ENCODE measurements around the gene APOL3.
"Not testable (repeated sequence)": the region's sequence is repeated elsewhere in the genome, so short reads cannot be mapped to it uniquely, and the experiment has no call there.

Gene APOL3

DNA sequence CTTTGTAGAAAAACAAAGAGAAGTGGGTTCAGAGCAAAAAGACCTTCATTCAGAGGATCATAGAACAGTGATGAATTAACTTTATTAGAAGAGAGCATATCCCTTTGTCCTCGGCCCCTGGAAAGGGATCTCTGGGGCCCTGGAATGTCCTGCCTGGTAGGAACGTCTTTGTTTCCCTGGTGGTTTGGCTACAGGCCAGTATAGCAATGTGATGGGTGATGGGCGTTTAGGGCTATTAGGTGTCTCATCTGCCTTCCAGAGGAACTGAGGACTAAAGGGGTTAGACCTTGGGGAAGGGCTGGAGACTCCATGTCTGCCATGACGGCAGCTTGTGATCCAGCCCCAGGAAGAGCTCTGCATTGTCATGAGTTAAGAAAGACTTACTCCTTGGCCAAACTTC is 32.0 kb upstream of the APOL3 start:
- DNase-seq = no peak

GRCh38 chr22:36191106-36191836 is 30.7 kb upstream of the APOL3 start:
- DNase-seq = no peak

DNA sequence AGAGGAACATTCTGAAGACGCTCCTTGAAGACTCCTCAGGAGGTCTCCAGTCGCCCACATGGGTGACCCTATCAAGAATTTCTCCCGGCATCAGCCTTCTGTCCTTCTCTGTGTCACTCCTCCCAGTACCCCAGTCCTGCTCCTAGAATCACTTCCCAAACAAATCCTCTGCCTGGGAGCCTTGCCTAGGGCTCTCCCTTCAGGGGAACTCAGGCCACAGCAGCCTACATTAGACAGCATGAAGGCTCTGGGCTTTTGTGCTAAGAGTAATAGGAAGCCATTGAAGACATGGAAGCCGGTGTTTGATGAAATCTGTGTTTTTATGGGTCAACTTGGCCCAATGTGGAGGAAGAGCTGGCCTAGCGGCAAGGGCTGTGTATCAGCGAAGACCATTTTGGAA is 27.3 kb upstream of the APOL3 start:
- DNase-seq = not testable (repeated sequence)

DNA sequence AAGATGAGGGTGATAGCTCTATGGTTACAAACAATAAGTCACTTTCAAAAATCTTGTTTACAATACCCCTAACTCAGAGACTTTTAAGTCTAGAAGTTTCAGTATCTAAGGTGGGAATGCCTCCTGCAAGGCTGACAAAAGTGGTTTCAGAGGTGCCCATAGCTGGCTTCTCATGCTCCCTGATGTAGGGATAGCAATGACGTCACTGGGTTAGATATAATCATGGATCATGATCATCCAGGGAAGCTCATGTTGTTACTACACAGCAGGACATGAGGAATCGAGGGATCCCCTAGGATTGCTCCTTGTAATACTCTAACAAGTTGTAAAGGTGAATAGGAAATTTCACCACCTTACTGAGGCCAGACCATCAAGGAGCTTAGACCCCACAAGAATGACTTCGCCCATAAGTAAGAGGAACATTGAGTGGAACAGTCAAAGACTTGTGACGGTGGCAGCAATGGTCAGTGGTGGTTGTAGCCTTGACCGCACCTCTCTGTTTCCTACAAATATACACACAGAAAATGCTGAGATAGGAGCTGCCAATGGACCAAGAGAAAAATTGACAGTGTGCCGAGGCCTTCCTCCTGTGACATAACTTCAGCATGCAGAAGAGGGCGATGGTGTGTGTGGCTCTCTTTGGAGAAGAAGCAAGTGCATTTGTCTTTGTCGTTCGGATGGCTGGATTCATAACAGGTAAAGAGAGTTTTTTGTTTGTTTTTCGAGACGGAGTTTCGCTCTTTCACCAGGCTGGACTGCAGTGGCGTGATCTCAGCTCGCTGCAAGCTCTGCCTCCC is 25.5 kb upstream of the APOL3 start:
- no peak for DNase-seq

DNA sequence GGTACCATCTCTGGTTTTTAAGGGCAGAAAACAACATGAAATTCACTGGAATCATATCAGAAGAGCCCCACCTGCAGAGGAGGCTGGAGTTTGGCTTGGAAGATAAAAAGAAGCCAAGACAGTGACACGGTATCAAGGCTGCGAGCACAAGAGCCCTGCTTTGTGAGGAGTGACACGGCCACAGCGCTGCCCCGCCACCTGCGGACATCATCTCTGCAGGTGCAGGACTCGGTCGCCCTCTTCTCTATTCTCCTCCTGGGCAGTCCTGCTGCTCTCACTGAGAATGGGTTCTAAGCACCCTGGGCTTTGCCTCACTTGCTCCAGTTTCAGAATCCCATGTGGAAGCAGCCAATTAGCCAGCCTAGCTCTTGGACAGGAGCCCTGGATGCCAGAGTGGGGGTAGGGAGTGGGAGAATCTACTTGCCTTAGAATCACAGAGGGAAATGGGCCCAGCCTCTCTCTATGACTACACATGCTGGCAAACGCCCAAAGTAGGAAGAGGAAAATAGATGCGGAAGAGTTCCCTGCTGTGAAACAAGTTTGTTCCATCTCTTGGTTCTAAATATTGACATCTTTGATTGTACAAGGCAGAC is 24.0 kb upstream of the APOL3 start:
- DNase-seq = no peak

DNA sequence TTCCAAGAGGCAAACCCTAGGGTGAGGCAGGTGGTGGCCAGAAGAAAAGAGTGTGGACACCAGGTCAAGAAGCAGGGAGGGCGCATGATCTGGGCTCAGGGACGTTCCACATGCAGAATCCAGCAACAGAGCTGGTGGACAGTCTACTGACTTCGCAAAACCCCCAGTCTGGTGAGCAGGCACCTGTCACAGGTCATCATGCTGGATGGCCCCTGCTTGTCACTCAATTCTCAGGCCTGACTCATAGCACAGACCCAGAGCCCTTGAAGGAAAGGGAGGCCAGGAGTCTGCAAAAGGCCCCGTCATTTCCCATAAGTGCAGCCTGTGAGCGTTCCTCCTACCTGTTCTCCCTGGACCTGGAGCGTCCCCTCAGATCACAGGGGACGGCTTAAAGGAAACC is 22.9 kb upstream of the APOL3 start:
- no peak for DNase-seq

DNA sequence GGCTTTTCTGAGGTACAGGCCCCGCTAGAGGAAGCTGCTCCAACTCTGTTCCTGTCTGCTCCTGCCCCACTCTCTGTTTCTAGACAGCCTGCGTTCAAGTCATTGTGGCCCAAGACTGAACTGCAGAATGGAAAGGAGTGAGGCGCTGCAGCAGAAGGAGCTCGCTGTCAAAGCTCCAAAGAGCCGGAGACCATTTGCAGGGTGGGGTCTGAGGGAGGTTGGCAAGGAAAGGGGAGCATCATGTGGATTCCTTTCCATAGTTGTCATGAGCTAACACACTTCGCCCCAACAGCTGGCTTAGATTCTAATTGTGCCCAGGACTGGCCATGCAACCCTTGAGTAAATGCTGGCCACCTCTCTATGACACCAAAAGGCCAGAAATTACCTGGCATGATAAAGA is 22.3 kb upstream of the APOL3 start:
- no peak for DNase-seq

DNA sequence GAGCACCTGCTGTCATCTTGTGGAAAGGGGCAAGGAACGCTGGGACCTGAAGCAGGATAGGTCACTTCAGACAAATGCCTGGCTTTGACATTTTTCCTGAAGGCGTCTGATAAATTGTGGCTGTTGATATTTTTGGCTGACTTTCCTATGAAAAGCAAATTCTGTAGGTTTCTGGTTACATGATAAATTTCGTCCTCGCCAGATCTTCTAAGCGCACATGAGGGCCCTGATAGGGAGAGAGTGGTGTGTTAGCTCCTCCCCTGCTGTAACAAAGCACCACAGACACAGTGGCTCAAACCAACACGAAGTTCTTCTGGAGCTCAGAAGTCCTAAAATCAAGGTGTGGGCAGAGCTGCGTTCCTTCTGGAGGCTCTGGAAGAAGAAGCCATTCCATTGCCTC is 21.5 kb upstream of the APOL3 start:
- DNase-seq = no peak

- no peak for DNase-seq
Measured at GRCh38 chr22:36180928-36181327, 20.4 kb upstream of the APOL3 start.

GRCh38 chr22:36180038-36180880 is 19.7 kb upstream of the APOL3 start:
- no peak for DNase-seq

DNA sequence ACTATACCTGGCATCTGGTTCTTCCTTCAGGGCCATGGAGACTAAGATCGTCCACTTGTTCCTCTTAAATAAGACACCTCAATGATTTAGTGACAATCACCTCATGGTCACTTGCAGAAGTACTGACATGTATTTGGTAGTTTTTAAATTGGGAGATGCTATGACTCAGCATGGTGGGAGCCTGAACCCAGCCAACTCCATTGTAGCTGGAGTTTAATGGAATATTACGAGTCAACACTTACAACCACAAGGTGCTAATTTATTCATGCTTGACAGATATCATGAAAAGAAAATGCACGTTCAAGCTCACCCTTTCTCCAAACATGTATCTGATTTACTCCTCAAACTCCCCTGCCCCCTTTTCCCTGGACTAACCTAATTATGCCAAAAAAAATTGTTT is 16.6 kb upstream of the APOL3 start:
- no peak for DNase-seq

DNA sequence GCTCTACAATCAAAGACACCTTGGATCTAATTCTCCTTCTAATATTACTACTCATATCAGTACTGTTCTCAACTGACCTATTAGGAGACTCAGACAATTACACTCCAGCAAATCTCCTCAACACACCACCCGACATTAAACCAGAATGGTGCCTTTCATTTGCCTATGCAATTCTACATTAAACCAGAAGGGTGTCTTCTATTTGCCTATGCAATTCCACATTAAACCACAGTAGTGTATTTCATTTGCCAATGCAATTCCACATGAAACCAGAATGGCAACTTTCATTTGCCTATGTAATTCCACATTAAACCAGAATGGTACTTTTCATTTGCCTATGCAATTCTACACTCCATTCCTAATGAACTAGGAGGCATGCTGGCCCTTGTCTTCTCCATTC is 15.3 kb upstream of the APOL3 start:
- no peak for DNase-seq

GRCh38 chr22:36171941-36172340 is 11.4 kb upstream of the APOL3 start:
- DNase-seq = no peak

DNA sequence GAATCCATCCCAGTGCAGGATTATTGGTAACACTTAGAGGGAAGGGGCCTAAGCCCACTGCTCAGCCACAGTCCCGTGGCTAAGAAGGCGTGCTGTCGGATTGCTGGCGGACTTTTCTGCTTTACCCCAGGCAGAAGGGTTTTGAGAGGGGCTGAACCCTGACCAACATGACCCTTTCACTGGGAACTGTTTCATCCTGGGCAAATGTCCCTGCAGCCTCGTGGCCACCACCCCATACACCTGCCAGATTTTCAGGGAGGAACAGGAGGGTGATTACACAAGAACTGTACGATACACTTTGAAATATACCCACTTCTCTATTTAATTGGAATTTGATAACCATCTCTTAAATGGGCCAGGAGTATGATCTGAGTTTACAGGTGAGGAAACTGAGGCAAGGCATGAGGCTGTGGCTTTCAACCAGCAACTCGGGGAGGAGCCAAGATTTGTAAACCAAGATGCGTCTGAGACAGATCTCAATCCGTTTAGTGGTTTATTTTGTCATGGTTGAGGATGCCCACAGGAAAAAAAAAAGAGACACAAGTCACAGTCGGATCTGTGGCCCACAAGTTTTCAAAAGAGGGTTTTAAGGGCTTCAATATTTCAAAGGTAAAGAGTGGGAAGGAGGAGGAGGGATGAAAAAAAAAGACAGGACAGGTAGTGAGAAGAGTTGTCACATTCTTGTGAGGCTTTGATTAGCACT is 6.1 kb upstream of the APOL3 start:
- DNase-seq = no peak

GRCh38 chr22:36166086-36166485 is 5.5 kb upstream of the APOL3 start:
- DNase-seq = no peak

DNA sequence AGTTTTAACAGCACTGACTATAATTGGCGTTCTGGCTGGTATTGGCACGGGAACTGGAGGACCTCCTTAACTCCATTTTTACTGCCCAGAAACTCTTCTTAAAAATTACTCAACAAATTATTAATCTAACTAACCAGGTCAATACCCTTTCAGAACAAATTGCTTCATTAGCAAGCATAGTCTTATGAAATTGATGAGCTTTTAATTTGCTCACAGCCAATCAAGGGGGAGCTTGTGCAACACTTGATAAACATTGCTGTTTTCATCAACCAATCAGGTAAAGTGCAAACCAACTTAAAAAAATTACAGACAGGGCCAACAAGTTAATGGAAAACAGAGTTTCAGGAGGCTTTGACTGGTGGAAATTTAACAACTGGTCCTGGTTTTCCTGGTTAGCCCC is 4.6 kb upstream of the APOL3 start:
- DNase-seq = no peak

DNA sequence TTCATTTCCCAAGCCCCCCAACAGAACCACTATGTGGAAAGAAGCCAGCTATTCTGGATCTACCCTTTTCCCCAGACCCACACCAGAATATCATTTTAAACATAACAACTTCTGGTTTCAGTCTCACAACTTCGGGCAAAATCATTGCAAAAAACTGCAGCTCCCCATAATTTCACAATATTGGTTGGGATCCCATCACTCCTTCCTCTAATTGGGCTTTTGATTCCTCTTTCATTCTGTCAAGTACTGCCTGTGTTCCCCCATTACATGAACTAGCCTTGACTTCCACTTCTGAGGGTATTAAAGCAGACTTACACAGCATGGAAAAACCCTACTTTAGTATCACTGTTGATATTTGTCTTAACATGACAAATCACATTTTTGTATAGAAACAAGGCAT is 4.1 kb upstream of the APOL3 start:
- no peak for DNase-seq

DNA sequence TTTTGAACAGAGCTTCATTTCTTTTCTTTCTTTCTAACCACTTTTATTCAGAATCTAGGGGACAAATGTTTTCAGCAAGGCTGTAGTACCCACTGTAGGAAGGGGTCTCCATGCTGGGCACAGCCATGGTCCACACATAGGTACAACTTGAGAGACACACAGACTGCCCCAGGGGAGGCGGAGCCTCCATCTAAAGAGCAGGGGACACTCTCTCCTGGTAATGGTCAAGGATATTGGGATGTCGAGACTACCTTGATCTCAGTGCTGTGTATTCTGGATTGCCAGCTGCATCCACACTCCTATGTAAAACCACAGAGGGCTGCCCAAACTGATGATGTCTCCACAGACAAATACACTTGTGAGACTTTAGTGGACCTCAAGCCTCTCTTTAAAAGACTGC is 2.9 kb upstream of the APOL3 start:
- no peak for DNase-seq

DNA sequence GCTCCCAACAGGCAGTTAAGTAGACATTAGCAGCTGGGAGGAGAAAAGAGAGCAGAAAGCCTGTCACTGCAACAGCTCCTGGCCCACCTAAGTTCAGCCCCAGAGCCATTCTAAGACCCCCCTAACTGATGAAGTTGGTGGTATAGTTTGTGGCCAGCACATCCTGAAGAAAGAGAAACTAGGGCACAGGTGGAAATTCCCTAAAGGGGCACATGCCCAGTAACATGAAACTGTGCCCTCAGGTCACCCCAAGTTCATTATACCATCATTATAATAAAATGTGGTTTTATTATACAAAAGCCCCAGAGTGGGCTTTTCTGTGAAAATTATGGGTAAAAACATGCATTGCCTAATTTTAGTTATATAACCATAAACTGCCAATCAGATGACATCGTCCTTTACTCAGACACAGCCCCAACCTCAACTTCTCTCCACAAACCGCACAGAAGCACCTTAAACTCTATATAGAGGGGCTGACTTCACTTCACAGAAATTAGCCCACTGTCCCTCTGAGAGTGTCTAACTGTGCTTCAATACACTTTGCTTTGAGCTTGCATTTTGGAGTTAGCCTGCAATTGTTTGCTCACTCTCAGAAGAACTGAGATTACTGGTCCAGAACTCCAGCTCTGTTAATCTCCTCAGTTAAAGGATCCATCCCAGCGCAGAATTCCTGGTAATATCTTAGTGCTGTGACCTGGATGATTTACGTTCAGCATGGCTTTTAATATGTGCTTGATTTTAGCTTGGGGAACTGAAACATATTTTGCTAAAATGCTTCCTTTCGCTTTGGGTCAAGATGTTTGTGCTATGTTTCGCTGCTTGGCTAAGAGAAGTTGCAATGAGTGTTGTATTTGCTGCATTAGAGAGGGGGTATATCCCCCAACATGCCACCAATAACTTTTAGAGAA is 1.8 kb upstream of the APOL3 start:
- no peak for DNase-seq

DNA sequence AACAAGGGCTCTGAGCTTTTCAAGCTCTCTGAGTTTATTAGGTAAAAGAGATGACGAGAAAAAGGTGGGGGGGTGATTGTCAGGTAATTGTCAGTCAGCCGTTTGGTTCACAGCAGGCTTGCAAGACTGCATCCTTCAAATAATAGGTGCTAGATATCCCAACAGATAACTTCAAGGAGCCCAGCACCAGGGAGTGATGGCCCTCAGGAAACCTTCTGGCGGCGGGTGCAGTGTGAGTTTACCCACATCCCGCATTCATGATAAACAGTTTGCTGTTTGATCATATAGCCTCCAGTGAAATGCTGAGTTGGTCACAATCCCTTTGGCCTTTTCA is 1.2 kb upstream of the APOL3 start:
- DNase-seq = not testable (repeated sequence)

Measured in cortex of kidney (tissue), 1 donor.